HS-27A (cell line): ENCODE measurements around the gene PREX1.
A peak's percentile ranks its signal among the peaks of the same experiment; 100 is the strongest.
"Not testable (repeated sequence)": the region's sequence is repeated elsewhere in the genome, so short reads cannot be mapped to it uniquely, and the experiment has no call there.

Experiments
- DNase-seq: peaks from one replicate; pipeline ENCODE4 v3.0.0-alpha.2; 2012; ENCODE audit warnings: low read depth, missing footprints

PREX1 gene

DNA sequence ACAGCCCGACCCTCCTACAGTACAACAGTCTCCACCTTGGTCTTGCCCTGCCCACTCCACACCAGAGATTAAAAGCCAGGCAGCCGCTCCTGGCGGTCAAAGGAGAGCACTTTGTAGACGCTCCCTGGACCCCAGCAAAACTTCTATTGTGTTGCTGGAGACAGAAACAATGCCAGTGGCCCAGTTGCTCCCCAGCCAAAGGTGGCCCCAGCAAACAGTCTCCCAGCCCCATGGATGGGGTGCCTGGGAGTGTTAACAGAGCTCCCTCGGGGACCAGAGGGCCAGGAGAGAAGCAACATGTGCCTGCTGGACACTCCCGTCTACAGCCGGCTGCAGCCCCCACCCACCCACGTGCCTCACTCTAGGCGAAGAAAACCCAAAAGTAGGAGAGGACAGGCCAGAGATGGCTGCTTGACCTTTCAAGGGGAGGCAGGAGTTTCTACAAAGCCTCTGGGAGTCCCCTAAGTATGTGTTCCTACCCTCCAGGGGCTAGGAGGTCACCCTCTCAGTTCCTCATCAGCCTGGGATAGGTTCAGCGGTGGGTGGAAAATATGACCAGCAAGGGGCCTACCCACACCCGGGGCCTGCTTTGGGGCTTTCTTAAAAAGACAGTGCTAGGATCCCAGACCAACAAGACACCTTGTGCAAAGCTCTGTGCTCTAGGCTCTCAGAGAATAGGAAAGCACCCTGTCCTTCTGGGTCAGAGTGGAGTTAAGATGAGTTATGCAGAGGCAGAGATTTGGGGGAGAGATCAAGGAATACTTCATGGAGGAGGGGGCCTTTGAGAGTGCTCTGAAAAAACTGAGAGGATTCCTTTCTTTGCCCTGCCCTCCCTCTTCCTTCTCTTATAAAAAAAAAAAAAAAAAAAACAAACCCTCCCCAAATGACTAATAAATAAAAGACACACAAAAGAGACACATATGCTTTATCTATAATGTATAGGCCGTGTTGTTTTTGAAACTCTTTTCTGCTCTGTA, 19.0 kb upstream of the PREX1 start:
- DNase-seq: no peak

- DNase-seq: no peak
Measured at GRCh38 chr20:48845721-48846306, 18.0 kb upstream of the PREX1 start.

GRCh38 chr20:48844996-48845395, 17.2 kb upstream of the PREX1 start:
- no peak for DNase-seq

DNA sequence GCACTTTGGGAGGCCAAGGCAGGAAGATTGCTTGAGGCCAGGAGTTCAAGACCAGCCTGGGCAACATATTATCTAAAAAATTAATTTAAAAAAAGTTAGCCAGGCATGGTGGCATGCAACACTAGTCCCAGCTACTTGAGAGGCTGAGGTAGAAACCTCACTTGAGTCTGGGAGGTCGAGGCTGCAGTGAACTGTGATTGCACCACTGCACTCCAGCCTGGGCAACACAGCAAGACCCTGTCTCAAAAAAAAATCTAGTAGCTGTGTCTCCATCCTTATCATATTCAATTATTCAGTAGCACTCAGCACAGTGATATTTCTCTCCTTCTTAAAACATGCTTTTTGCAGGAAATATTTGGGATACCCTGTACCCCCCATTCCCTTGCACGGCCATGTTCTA, 16.1 kb upstream of the PREX1 start:
- not testable (repeated sequence) for DNase-seq

DNA sequence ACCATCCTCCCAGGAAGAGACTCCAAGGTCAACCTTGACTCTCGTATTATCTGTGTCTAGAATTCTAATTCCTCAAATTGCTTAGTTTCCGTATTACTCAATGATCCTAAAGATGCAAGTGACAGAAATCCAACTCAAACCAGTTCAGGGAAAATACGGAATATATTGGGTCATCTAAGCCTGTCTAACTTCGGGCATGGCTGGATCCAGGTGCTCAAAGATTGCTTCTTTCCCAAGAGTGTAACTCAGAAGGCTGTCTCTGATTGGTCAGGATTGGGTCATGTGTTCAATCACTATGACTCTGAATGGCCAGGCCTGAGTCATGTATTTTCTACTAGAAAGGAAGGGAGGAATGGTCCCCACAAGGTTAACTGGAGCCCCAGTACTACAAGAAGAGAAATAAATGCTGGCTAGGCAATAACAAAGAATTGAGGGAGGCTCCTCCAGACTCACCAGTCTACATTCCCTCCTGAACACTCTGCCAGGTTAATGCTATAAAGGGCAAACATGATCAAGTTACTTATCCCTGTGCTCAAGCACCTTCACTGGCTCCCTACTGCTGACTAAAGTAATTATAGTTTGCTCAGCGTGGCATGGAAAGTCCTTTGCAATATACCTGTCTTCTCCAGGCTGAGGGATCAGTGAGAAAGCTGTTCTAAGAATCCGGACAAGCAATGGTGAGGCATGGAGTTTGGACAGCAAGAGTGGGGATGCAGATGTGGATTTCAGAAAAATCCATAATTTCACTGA, 15.4 kb upstream of the PREX1 start:
- DNase-seq: no peak

GRCh38 chr20:48841875-48842529, 14.2 kb upstream of the PREX1 start:
- DNase-seq: peak; percentile 78

GRCh38 chr20:48841196-48841874, 13.5 kb upstream of the PREX1 start:
- DNase-seq: no peak

DNA sequence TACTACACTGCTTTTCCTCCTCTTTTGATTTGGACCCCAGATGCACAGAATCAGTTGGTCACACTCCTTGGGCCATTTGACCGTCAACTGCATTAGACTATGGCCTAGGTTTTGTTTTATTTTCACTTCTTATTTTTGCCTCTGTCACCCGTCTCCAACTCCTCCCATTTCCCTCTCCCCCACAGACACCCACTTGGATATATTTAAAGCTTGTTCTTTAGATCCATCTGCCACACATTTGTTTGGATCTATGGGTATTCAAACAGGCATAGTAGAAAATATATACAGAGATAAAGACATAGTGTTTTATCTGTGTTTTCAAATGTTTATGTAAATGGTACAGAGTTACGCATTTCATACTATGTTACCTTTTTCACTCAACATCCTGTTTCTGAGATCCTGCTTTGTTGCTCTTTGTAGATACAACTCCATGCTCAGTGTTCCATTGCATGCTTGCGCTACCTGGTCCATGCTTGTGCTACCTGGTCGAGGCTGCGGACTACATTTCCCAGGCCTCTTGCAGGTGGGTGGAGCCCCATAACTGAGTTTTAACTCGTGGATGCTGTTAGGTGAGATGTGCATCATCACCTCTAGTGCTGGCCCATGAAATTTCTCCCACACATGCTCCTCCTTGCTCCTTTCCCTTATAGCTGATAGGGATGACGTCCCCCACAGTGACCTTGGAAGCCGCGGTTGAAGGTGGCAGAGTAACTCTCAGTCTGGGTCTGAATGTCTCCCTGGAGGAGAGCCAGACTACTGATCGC, 11.5 kb upstream of the PREX1 start:
- no peak for DNase-seq

GRCh38 chr20:48837014-48837413, 9.2 kb upstream of the PREX1 start:
- DNase-seq: no peak

- DNase-seq: no peak
Measured at GRCh38 chr20:48835390-48835789, 7.6 kb upstream of the PREX1 start.

DNA sequence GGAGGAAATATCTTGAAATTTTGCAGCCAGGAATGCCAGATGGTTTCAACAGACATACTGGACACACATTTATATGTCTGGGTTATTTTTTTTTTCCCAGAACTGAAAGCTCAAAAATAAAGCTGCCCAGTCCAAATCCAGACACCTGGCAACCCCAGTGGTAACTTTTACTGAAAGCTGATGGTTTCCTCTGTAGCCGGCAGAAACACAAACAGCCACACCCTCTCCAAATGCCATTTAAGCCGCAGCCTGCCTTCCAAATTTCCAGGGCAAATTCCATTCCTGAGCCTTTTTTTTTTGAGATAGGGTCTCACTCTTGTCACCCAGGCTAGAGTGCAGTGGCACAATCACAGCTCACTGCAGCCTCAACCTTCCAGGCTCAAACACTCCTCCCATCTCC, 6.5 kb upstream of the PREX1 start:
- DNase-seq: no peak

GRCh38 chr20:48832405-48832730, 4.6 kb upstream of the PREX1 start:
- no peak for DNase-seq

- DNase-seq: no peak
Measured at GRCh38 chr20:48831718-48832404, 4.1 kb upstream of the PREX1 start.

DNA sequence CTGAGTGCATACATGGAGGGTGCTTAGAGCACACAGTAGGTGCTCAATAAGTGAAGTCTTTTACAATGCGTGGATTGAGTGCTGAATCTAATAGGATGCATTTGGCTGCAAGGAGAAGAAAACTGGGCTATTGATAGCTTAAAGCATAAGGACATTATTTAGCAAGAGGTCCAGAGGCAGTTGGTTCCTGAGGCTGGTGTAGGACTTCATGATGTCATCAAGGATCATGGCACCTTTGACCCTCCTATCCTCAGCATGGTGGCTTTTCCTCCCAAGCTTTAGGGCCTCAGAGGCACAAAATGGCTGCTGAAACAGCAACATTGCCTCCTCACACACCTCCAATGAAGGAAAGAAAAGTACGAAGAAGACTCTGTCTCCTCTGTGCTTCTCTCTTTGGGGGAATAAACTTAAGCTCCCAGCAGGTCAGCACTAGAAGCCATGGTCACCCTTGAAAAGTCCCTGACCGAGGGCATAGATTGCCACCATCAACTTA, 3.1 kb upstream of the PREX1 start:
- no peak for DNase-seq

DNA sequence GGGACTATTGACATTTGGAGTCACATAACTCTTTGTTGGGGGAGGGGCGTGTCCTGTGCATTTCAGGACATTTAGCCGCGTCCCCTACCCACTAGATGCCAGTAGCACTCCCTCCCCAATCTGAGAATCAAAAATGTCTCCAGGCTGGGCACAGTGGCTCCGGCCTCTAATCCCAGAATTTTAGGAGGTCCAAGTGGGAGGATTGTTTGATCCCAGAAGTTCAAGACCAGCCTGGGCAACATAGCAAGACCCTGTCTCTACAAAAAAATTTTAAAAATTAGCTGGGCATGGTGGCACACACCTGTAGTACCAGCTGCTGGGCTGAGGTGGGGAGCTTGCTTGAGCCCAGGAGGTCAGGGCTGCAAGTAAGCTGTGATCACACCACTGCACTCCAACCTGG, 2.1 kb upstream of the PREX1 start:
- DNase-seq: no peak

DNA sequence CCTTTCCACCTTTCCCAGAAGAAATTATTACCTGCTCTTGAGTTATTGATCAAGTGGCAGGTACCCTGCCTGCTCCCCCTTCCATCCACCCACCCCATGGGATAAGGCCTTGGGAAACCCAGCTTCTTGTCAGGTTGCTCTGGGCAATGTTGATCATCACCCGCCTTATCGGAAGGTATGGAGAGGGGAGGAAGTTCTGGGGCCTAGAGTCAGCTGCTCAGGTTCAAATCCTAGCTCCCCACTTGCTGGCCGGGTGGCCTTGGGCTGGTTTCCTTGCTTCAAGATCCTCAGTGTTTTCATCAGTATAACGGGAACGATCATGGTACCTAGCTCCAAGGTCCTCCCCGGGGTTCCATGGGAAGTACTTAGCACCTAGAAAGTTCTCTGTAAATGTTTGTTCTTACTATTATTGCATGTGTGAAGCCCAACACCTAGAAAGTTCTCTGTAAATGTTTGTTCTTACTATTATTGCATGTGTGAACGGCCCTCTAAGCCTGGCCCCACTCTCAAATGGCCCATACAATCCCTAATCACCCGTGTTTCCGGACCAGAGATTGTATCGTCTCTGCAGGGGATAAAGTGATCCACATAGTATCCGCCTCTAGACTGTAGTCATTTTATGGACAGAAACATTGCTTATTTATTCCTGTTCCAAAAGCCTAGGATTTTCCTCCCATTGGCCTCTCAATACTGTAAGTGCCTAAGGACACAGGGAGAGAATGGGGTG, 1.1 kb upstream of the PREX1 start:
- no peak for DNase-seq

GRCh38 chr20:48826883-48827771, 672 bp downstream of the PREX1 start:
- no peak for DNase-seq

DNA sequence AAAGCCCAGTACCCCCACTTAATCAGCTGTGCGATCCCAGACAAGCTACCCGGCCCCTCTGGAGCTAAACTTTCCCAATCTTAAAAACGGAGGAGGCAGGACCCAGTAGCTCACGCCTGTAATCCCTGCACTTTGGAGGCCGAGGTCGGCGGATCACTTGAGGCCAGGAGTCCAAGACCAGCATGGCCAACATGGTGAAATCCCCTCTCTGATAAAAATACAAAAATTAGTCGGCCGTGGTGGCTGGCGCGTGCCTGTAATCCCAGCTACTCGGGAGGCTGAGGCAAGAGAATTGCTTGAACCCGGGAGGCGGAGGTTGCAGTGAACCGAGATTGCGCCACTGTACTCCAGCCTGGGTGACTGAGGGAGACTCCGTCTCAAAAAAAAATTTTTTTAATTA, 1.3 kb downstream of the PREX1 start:
- DNase-seq: not testable (repeated sequence)

GRCh38 chr20:48826069-48826468, 1.7 kb downstream of the PREX1 start:
- no peak for DNase-seq
